ENCODE data around the gene NUDCD2. TPM values are rescaled to one million over a fixed set of nuclear protein-coding genes. Genes with fewer than 3 reads are reported as not detected.
"Not testable (repeated sequence)": the region's sequence is repeated elsewhere in the genome, so short reads cannot be mapped to it uniquely, and the experiment has no call there.

The NUDCD2 gene
- total and polyA plus RNA-seq, 2 donors from 2014 or later: 23.1 to 24.3 TPM

DNA sequence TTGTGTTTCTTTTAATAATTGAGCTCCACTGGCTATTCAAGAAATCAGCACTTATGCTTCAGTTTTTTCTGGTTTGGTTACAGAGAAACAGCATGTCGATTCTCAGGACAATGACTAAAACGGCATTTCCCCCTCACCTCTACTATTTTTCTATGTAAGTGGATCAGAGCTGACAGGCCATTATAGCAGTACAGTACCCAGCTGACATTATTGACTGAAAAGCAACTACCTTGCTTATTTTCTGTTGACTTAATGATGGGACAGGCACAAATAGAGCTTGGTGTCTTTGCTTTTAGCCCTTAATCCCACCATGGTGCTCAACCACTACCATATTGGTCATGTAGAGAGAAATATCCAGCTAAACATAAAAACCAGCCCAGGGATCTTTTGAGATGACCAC is 57.9 kb downstream of the NUDCD2 start:
- no peak overlapping the region for H3K4me3 ChIP-seq (ENCODE audit: low read length in 3 of 3)
- no peaks in the 10 kb centered on the region for H3K36me3 ChIP-seq (ENCODE audit: control insufficient read depth in 2 of 3, insufficient read depth in 3 of 3, low read length in 3 of 3)
- no peak overlapping the region for H3K27ac ChIP-seq (ENCODE audit: low read depth in 2 of 2, low read length in 2 of 2)
- no peak overlapping the region for H3K9ac ChIP-seq (ENCODE audit: low read length in 3 of 3)
- TF ChIP-seq CTCF (IDR thresholded peaks at IDR 0.05; ENCODE audit: borderline replicate concordance, extremely low read depth, insufficient read depth): no peak
- intact Hi-C loops (cut with DNase I): no loop called here
- FAIRE-seq: no peak
- no peaks in the 10 kb centered on the region for H3K27me3 ChIP-seq (ENCODE audit: control insufficient read depth, insufficient read depth, low read length)
- no peaks in the 10 kb centered on the region for H3K9me3 ChIP-seq (ENCODE audit: control insufficient read depth in 2 of 3, insufficient read depth in 1 of 3, low read length in 3 of 3)
- DNase-seq: no peak
- no peaks in the 10 kb centered on the region for H3K4me1 ChIP-seq (ENCODE audit: control insufficient read depth in 2 of 3, insufficient read depth in 2 of 3, low read depth in 1 of 3, low read length in 3 of 3)

- intact Hi-C loops (cut with DNase I): no loop called here
- FAIRE-seq (no peak), DNase-seq (no peak)
- H3K36me3 ChIP-seq (ENCODE audit: control insufficient read depth in 2 of 3, insufficient read depth in 3 of 3, low read length in 3 of 3): no peaks in the 10 kb centered on the region
- no peaks in the 10 kb centered on the region for H3K9me3 ChIP-seq (ENCODE audit: control insufficient read depth in 2 of 3, insufficient read depth in 1 of 3, low read length in 3 of 3)
- no peak overlapping the region for H3K27ac ChIP-seq (ENCODE audit: low read depth in 2 of 2, low read length in 2 of 2)
- H3K9ac ChIP-seq (ENCODE audit: low read length in 3 of 3): no peak overlapping the region
- no peak for TF ChIP-seq CTCF (IDR thresholded peaks at IDR 0.05; ENCODE audit: borderline replicate concordance, extremely low read depth, insufficient read depth)
- H3K4me1 ChIP-seq (ENCODE audit: control insufficient read depth in 2 of 3, insufficient read depth in 2 of 3, low read depth in 1 of 3, low read length in 3 of 3): no peaks in the 10 kb centered on the region
- H3K27me3 ChIP-seq (ENCODE audit: control insufficient read depth, insufficient read depth, low read length): no peaks in the 10 kb centered on the region
- H3K4me3 ChIP-seq (ENCODE audit: low read length in 3 of 3): no peak overlapping the region
Measured at GRCh38 chr5:163401271-163401670, 58.6 kb downstream of the NUDCD2 start.

DNA sequence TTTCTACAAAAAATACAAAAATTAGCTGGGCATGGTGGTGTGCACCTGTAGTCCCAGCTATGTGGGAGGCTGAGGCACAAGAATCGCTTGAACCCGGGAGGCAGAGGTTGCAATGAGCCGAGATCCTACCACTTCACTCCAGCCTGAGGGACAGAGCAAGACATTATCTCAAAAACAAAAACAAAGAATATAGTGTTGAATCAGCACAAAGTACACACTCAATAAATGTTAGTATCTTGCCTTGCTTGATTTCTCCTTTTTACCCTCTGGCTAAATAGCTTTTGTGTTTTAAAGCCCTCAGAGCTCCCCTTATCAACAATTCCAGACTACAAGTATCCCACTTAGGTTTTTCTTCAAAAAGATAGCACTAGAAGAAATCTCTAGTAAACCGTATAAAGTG is 60.0 kb downstream of the NUDCD2 start:
- H3K4me1 ChIP-seq (ENCODE audit: control insufficient read depth in 2 of 3, insufficient read depth in 2 of 3, low read depth in 1 of 3, low read length in 3 of 3): no peaks in the 10 kb centered on the region
- intact Hi-C loops (cut with DNase I): no loop called here
- FAIRE-seq: no peak
- TF ChIP-seq CTCF (IDR thresholded peaks at IDR 0.05; ENCODE audit: borderline replicate concordance, extremely low read depth, insufficient read depth): no peak
- no peak overlapping the region for H3K9ac ChIP-seq (ENCODE audit: low read length in 3 of 3)
- H3K9me3 ChIP-seq (ENCODE audit: control insufficient read depth in 2 of 3, insufficient read depth in 1 of 3, low read length in 3 of 3): no peaks in the 10 kb centered on the region
- H3K27me3 ChIP-seq (ENCODE audit: control insufficient read depth, insufficient read depth, low read length): no peaks in the 10 kb centered on the region
- no peak overlapping the region for H3K4me3 ChIP-seq (ENCODE audit: low read length in 3 of 3)
- no peak overlapping the region for H3K27ac ChIP-seq (ENCODE audit: low read depth in 2 of 2, low read length in 2 of 2)
- DNase-seq: no peak
- no peaks in the 10 kb centered on the region for H3K36me3 ChIP-seq (ENCODE audit: control insufficient read depth in 2 of 3, insufficient read depth in 3 of 3, low read length in 3 of 3)

- no peak overlapping the region for H3K27ac ChIP-seq (ENCODE audit: low read depth in 2 of 2, low read length in 2 of 2)
- no peak overlapping the region for H3K9ac ChIP-seq (ENCODE audit: low read length in 3 of 3)
- DNase-seq (peak in 2 of 5 donors; percentile 36 to 45), FAIRE-seq (no peak)
- H3K9me3 ChIP-seq (ENCODE audit: control insufficient read depth in 2 of 3, insufficient read depth in 1 of 3, low read length in 3 of 3): no peaks in the 10 kb centered on the region
- H3K36me3 ChIP-seq (ENCODE audit: control insufficient read depth in 2 of 3, insufficient read depth in 3 of 3, low read length in 3 of 3): no peaks in the 10 kb centered on the region
- H3K4me1 ChIP-seq (ENCODE audit: control insufficient read depth in 2 of 3, insufficient read depth in 2 of 3, low read depth in 1 of 3, low read length in 3 of 3): no peaks in the 10 kb centered on the region
- no peak overlapping the region for H3K4me3 ChIP-seq (ENCODE audit: low read length in 3 of 3)
- TF ChIP-seq CTCF (IDR thresholded peaks at IDR 0.05; ENCODE audit: borderline replicate concordance, extremely low read depth, insufficient read depth): no peak
- H3K27me3 ChIP-seq (ENCODE audit: control insufficient read depth, insufficient read depth, low read length): no peaks in the 10 kb centered on the region
- intact Hi-C loops (cut with DNase I): no loop called here
Measured at GRCh38 chr5:163397354-163397753, 62.5 kb downstream of the NUDCD2 start.

DNA sequence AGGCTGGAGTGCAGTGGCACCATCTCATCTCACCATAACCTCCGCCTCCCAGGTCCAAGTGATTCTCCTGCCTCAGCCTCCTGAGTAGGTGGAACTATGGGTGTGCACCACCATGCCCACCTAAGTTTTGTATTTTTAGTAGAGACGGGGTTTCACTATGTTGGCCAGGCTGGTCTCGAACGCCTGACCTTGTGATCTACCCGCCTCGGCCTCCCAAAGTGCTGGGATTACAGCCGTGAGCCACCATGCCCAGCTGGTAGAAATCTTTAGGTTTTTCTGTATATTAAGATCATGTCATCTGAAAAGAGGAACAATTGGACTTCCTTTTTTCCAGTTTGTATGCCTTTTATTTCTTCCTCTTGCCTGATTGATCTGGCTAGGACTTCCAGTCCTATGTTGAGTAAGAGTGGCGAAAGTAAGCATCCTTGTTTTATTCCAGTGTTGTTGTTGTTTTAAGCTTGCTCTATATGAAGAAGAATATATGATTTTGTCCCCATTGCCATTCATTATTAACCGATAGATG is 63.0 kb downstream of the NUDCD2 start:
- FAIRE-seq: not testable (repeated sequence)

More for the DNA sequence above, 63.0 kb downstream of the NUDCD2 start:
- intact Hi-C loops (cut with DNase I); DNase-seq; H3K36me3 ChIP-seq (ENCODE audit: control insufficient read depth in 2 of 3, insufficient read depth in 3 of 3, low read length in 3 of 3); H3K27me3 ChIP-seq (ENCODE audit: control insufficient read depth, insufficient read depth, low read length); H3K4me3 ChIP-seq (ENCODE audit: low read length in 3 of 3); H3K27ac ChIP-seq (ENCODE audit: low read depth in 2 of 2, low read length in 2 of 2); H3K4me1 ChIP-seq (ENCODE audit: control insufficient read depth in 2 of 3, insufficient read depth in 2 of 3, low read depth in 1 of 3, low read length in 3 of 3); H3K9ac ChIP-seq (ENCODE audit: low read length in 3 of 3); H3K9me3 ChIP-seq (ENCODE audit: control insufficient read depth in 2 of 3, insufficient read depth in 1 of 3, low read length in 3 of 3): not testable (repeated sequence)
